Skeletal muscle tissue (tissue), 4 donors: ENCODE results near the gene CLEC9A. TPM values are rescaled to one million over a fixed set of nuclear protein-coding genes. Genes with fewer than 3 reads are reported as not detected.

Experiments used
- H3K27ac ChIP-seq: one replicate; pipeline ENCODE4 v1.7.0; 2013; ENCODE audit warnings: mild to moderate bottlenecking, low read depth, low read length, inconsistent platforms
- H3K27me3 ChIP-seq, 3 donors: one replicate each; pipeline ENCODE4 v1.7.0; 2013; ENCODE audit warnings: low read length in 3 of 3; ENCODE audit not compliant: control insufficient read depth in 3 of 3, insufficient read depth in 3 of 3
- H3K36me3 ChIP-seq, 3 donors: one replicate each; pipeline ENCODE4 v1.7.0; 2013; ENCODE audit warnings: low read length in 3 of 3; ENCODE audit not compliant: control insufficient read depth in 3 of 3, insufficient read depth in 3 of 3
- H3K4me1 ChIP-seq, 3 donors: one replicate each; pipeline ENCODE4 v1.7.0; 2013; ENCODE audit warnings: low read length in 3 of 3, mild to moderate bottlenecking in 3 of 3; ENCODE audit not compliant: control insufficient read depth in 3 of 3, insufficient read depth in 3 of 3
- H3K4me3 ChIP-seq, 3 donors: one replicate each; pipeline ENCODE4 v1.7.0; 2013; ENCODE audit warnings: low read length in 3 of 3
- H3K9ac ChIP-seq, 3 donors: one replicate each; pipeline ENCODE4 v1.7.0; 2013; ENCODE audit warnings: low read length in 3 of 3, mild to moderate bottlenecking in 3 of 3, moderate library complexity in 2 of 3, low read depth in 1 of 3
- H3K9me3 ChIP-seq, 3 donors: one replicate each; pipeline ENCODE4 v1.7.0; 2013; ENCODE audit warnings: low read length in 3 of 3; ENCODE audit not compliant: control insufficient read depth in 3 of 3
- total RNA-seq: library from RNA; depleted of rRNA; stranded (reverse); fragments of >200 nt; gene quantifications from one replicate; pipeline ENCODE4 v1.2.3, GENCODE V29; 2014
- donor health status: Osteomylitis.

The CLEC9A gene
- total RNA-seq, result not detected

GRCh38 chr12:10030446-10030845, at the start of gene CLEC9A:
CLEC9A (plus strand) TSS chr12:10030682; CDS start chr12:10052688, 22,006 bp downstream.
- Histone ChIP-seq H3K9me3 (no peaks in the 10 kb centered on the region), H3K4me1 (no peaks in the 10 kb centered on the region), H3K36me3 (no peaks in the 10 kb centered on the region), H3K9ac (no peak within 1 kb of the TSS), H3K4me3 (no peak within 1 kb of the TSS), H3K27me3 (no peaks in the 10 kb centered on the region), H3K27ac (no peak within 1 kb of the TSS)

- Histone ChIP-seq H3K9me3 (no peaks in the 10 kb centered on the region), H3K27me3 (no peaks in the 10 kb centered on the region), H3K4me1 (no peaks in the 10 kb centered on the region), H3K9ac (no peak overlapping the region), H3K4me3 (no peak overlapping the region), H3K27ac (no peak overlapping the region), H3K36me3 (no peaks in the 10 kb centered on the region)
These were observed 38.6 kb upstream of the CLEC9A start for GRCh38 chr12:9991876-9992275.

GRCh38 chr12:9992296-9992695, 38.2 kb upstream of the CLEC9A start:
- no peaks in the 10 kb centered on the region for H3K27me3 ChIP-seq
- no peaks in the 10 kb centered on the region for H3K9me3 ChIP-seq
- H3K9ac ChIP-seq, result no peak overlapping the region
- H3K4me1 ChIP-seq, result no peaks in the 10 kb centered on the region
- H3K27ac ChIP-seq, result no peak overlapping the region
- no peak overlapping the region for H3K4me3 ChIP-seq
- H3K36me3 ChIP-seq, result no peaks in the 10 kb centered on the region

- H3K4me3 ChIP-seq, result no peak within 1 kb of the TSS
- H3K36me3 ChIP-seq, result no peaks in the 10 kb centered on the region
- no peaks in the 10 kb centered on the region for H3K9me3 ChIP-seq
- no peak within 1 kb of the TSS for H3K9ac ChIP-seq
- no peaks in the 10 kb centered on the region for H3K4me1 ChIP-seq
- H3K27me3 ChIP-seq, result no peaks in the 10 kb centered on the region
- no peak within 1 kb of the TSS for H3K27ac ChIP-seq
These were observed 31.5 kb upstream of the CLEC9A start, which contains the start of gene CLEC1B for GRCh38 chr12:9999016-9999415. CLEC1B (minus strand) TSS chr12:9999121; CDS start chr12:9999100, 21 bp downstream.

- H3K4me1 ChIP-seq, result no peaks in the 10 kb centered on the region
- H3K9me3 ChIP-seq, result no peaks in the 10 kb centered on the region
- H3K27me3 ChIP-seq, result no peaks in the 10 kb centered on the region
- H3K27ac ChIP-seq, result no peak overlapping the region
- H3K4me3 ChIP-seq, result no peak overlapping the region
- H3K9ac ChIP-seq, result no peak overlapping the region
- H3K36me3 ChIP-seq, result no peaks in the 10 kb centered on the region
These were observed 29.2 kb upstream of the CLEC9A start for GRCh38 chr12:10001171-10001776.

GRCh38 chr12:10012630-10013330, 17.7 kb upstream of the CLEC9A start:
- no peak overlapping the region for H3K27ac ChIP-seq
- no peak overlapping the region for H3K9ac ChIP-seq
- H3K36me3 ChIP-seq, result no peaks in the 10 kb centered on the region
- no peaks in the 10 kb centered on the region for H3K4me1 ChIP-seq
- no peaks in the 10 kb centered on the region for H3K27me3 ChIP-seq
- H3K9me3 ChIP-seq, result no peaks in the 10 kb centered on the region
- H3K4me3 ChIP-seq, result no peak overlapping the region

GRCh38 chr12:10015450-10015849, 15.0 kb upstream of the CLEC9A start:
- Histone ChIP-seq H3K9me3 (no peaks in the 10 kb centered on the region), H3K4me3 (no peak overlapping the region)

GRCh38 chr12:10016881-10017280, 13.6 kb upstream of the CLEC9A start:
- H3K36me3 ChIP-seq, result no peaks in the 10 kb centered on the region
- H3K4me3 ChIP-seq, result no peak overlapping the region
- H3K9ac ChIP-seq, result no peak overlapping the region
- no peaks in the 10 kb centered on the region for H3K4me1 ChIP-seq
- no peaks in the 10 kb centered on the region for H3K9me3 ChIP-seq
- H3K27me3 ChIP-seq, result no peaks in the 10 kb centered on the region
- H3K27ac ChIP-seq, result no peak overlapping the region

More at GRCh38 chr12:10015450-10015849, 15.0 kb upstream of the CLEC9A start:
- Histone ChIP-seq H3K27me3 (no peaks in the 10 kb centered on the region), H3K9ac (no peak overlapping the region), H3K4me1 (no peaks in the 10 kb centered on the region), H3K27ac (no peak overlapping the region), H3K36me3 (no peaks in the 10 kb centered on the region)

GRCh38 chr12:10018386-10018785, 12.1 kb upstream of the CLEC9A start:
- H3K27ac ChIP-seq, result no peak overlapping the region
- H3K9me3 ChIP-seq, result no peaks in the 10 kb centered on the region
- no peaks in the 10 kb centered on the region for H3K4me1 ChIP-seq
- H3K36me3 ChIP-seq, result no peaks in the 10 kb centered on the region
- no peak overlapping the region for H3K4me3 ChIP-seq
- no peaks in the 10 kb centered on the region for H3K27me3 ChIP-seq
- H3K9ac ChIP-seq, result no peak overlapping the region

GRCh38 chr12:10021342-10021741, 9.1 kb upstream of the CLEC9A start:
- Histone ChIP-seq H3K27ac (no peak overlapping the region), H3K9ac (no peak overlapping the region), H3K4me3 (no peak overlapping the region), H3K9me3 (no peaks in the 10 kb centered on the region), H3K27me3 (no peaks in the 10 kb centered on the region), H3K4me1 (no peaks in the 10 kb centered on the region), H3K36me3 (no peaks in the 10 kb centered on the region)
